Gastrocnemius medialis (tissue), 4 donors: ENCODE data around the gene ITIH4.

ENCODE experiments used
- CTCF ChIP-seq, 5 experiments: fragments of 450-650 bp in 3 of 5; fragments of 200-600 bp in 2 of 5; sonication (generic) in 2 of 5; IDR thresholded peaks in 4 of 5; conservative IDR thresholded peaks in 1 of 5; 1 replicate in 4 of 5; 2 replicates in 1 of 5; pipeline ENCODE4 v1.5.1; 2016 to 2019; ENCODE audit warnings: antibody characterized with exemption in 5 of 5, mild to moderate bottlenecking in 3 of 5, moderate library complexity in 3 of 5
- POLR2A ChIP-seq, 2 donors: fragments of 450-650 bp; IDR thresholded peaks; one replicate each; pipeline ENCODE4 v1.6.1; 2017; ENCODE audit warnings: antibody characterized with exemption in 2 of 2, mild to moderate bottlenecking in 2 of 2, moderate library complexity in 2 of 2

GRCh38 chr3:52859686-52860423, 29.4 kb upstream of the ITIH4 start:
- TF ChIP-seq CTCF (IDR thresholded peaks at IDR 0.05 in 4 of 5, conservative IDR thresholded peaks at IDR 0.05 in 1 of 5) (no peak), POLR2A (IDR thresholded peaks at IDR 0.05) (no peak)
